SK-N-SH (cell line): ENCODE measurements around the gene DIMT1. TPM values are rescaled to one million over a fixed set of nuclear protein-coding genes. Genes with fewer than 3 reads are reported as not detected.

Source experiments
- CTCF ChIA-PET: fragments of 300-600, 350-600 bp; formaldehyde crosslinking; extraction: SDS; loops from one replicate; lab custom pipeline; 2021; lab: Yijun Ruan, JAX
- POLR2A ChIA-PET: fragments of 350-600 bp; sonication (Branson Sonifier 250); formaldehyde crosslinking; extraction: SDS; loops from one replicate; lab custom pipeline; 2020; ENCODE audit warnings: antibody characterized with exemption, inconsistent platforms; lab: Yijun Ruan, JAX
- DNase-seq: peaks from one replicate; pipeline ENCODE4 v3.0.0; 2012
- H2AFZ ChIP-seq: fragments of 200-600 bp; sonication (generic); 2 replicates; pipeline ENCODE4 v1.8.1; 2016; ENCODE audit warnings: antibody characterized with exemption, mild to moderate bottlenecking, low read depth
- H3F3A ChIP-seq: fragments of 200-600 bp; sonication (generic); replicated peaks from 2 replicates; pipeline ENCODE3; 2016; ENCODE audit warnings: antibody characterized with exemption, mild to moderate bottlenecking; ENCODE audit not compliant: insufficient read depth
- H3K27ac ChIP-seq, 2 experiments: fragments of 200-500 bp in 1 of 2; fragments of 200-600 bp in 1 of 2; sonication (Bioruptor generic) in 1 of 2; sonication (generic), shearing (Covaris generic) in 1 of 2; 2 replicates each; pipeline versions ENCODE4 v1.5.1 to v1.6.1; 2014 to 2016; ENCODE audit warnings: low read depth in 2 of 2, inconsistent platforms in 1 of 2, low read length in 1 of 2, mild to moderate bottlenecking in 1 of 2, mixed read lengths in 1 of 2
- H3K27me3 ChIP-seq: fragments of 200-600 bp; sonication (generic), shearing (Covaris generic); 2 replicates; pipeline ENCODE4 v1.6.1; 2016; ENCODE audit warnings: mixed run types; ENCODE audit not compliant: insufficient read depth
- H3K36me3 ChIP-seq, 2 experiments: fragments of 200-500 bp in 1 of 2; fragments of 200-600 bp in 1 of 2; sonication (Bioruptor generic) in 1 of 2; sonication (generic) in 1 of 2; replicated peaks in 1 of 2; 2 replicates each; pipeline versions ENCODE3 to v1.5.1; 2014 to 2016; ENCODE audit warnings: low read length in 1 of 2, mild to moderate bottlenecking in 1 of 2; ENCODE audit not compliant: insufficient read depth in 2 of 2, control insufficient read depth in 1 of 2
- H3K4me1 ChIP-seq, 2 experiments: fragments of 200-500 bp in 1 of 2; fragments of 200-600 bp in 1 of 2; sonication (Bioruptor generic) in 1 of 2; sonication (generic), shearing (Covaris generic) in 1 of 2; 2 replicates each; pipeline versions ENCODE4 v1.5.1 to v1.6.1; 2014 to 2016; ENCODE audit warnings: low read depth in 1 of 2, low read length in 1 of 2, mixed run types in 1 of 2; ENCODE audit not compliant: insufficient read depth in 2 of 2, control insufficient read depth in 1 of 2
- H3K4me2 ChIP-seq: fragments of 200-600 bp; sonication (generic), shearing (Covaris generic); 2 replicates; pipeline ENCODE4 v1.6.1; 2017; ENCODE audit warnings: mixed run types
- H3K4me3 ChIP-seq, 2 experiments: fragments of 200-500 bp in 1 of 2; fragments of 200-600 bp in 1 of 2; sonication (Bioruptor generic) in 1 of 2; sonication (generic), shearing (Covaris generic) in 1 of 2; 2 replicates each; pipeline versions ENCODE4 v1.5.1 to v1.8.1; 2014 to 2016; ENCODE audit warnings: low read depth in 2 of 2, inconsistent platforms in 1 of 2, low read length in 1 of 2, mild to moderate bottlenecking in 1 of 2, mixed read lengths in 1 of 2, moderate library complexity in 1 of 2
- H3K79me2 ChIP-seq: fragments of 200-600 bp; sonication (generic); 2 replicates; pipeline ENCODE4 v1.8.1; 2017; ENCODE audit warnings: mild to moderate bottlenecking; ENCODE audit not compliant: insufficient read depth
- H3K9ac ChIP-seq: fragments of 200-600 bp; sonication (generic); 2 replicates; pipeline ENCODE4 v1.6.1; 2017; ENCODE audit warnings: mixed run types
- H3K9me2 ChIP-seq: fragments of 200-600 bp; sonication (generic); 2 replicates; pipeline ENCODE4 v1.6.1; 2017; ENCODE audit warnings: mixed run types
- H3K9me3 ChIP-seq: fragments of 200-600 bp; sonication (generic); 2 replicates; pipeline ENCODE4 v1.6.1; 2017; ENCODE audit warnings: mixed run types, mild to moderate bottlenecking, moderate library complexity
- H4K20me1 ChIP-seq: fragments of 200-600 bp; sonication (generic); 2 replicates; pipeline ENCODE4 v1.6.1; 2017; ENCODE audit warnings: mild to moderate bottlenecking, mixed run types; ENCODE audit not compliant: insufficient read depth
- CHD2 ChIP-seq: fragments of 150-350 bp; IDR thresholded peaks from 2 replicates; pipeline ENCODE4 v1.6.1; 2018; ENCODE audit warnings: low read length; ENCODE audit not compliant: partially characterized antibody
- ELF1 ChIP-seq: IDR thresholded peaks from 2 replicates; pipeline ENCODE4 v1.4.0; 2012
- EP300 ChIP-seq, 2 experiments: IDR thresholded peaks; 2 replicates each; pipeline versions ENCODE4 v1.4.0 to v1.6.1; 2012; ENCODE audit warnings: borderline replicate concordance in 1 of 2, low read depth in 1 of 2, low read length in 1 of 2
- FOSL2 ChIP-seq: IDR thresholded peaks from 2 replicates; pipeline ENCODE4 v1.4.0; 2012; ENCODE audit warnings: low read depth, mild to moderate bottlenecking, moderate library complexity, borderline replicate concordance
- GABPA ChIP-seq: IDR thresholded peaks from 2 replicates; pipeline ENCODE4 v1.4.0; 2012; ENCODE audit warnings: low read depth, mild to moderate bottlenecking
- MXI1 ChIP-seq: IDR thresholded peaks from 2 replicates; pipeline ENCODE4 v1.6.1; 2012; ENCODE audit warnings: mild to moderate bottlenecking, low read depth, low read length, improper control_type of control experiment
- NFIC ChIP-seq: IDR thresholded peaks from 2 replicates; pipeline ENCODE4 v1.4.0; 2012; ENCODE audit warnings: borderline replicate concordance
- RAD21 ChIP-seq: IDR thresholded peaks from 2 replicates; pipeline ENCODE4 v1.6.1; 2012; ENCODE audit warnings: mild to moderate bottlenecking, low read length
- RCOR1 ChIP-seq: fragments of 150-350 bp; IDR thresholded peaks from 2 replicates; pipeline ENCODE4 v1.6.1; 2017; ENCODE audit warnings: antibody characterized with exemption, low read length
- RFX5 ChIP-seq: IDR thresholded peaks from 2 replicates; pipeline ENCODE4 v1.6.1; 2012; ENCODE audit warnings: mild to moderate bottlenecking, improper control_type of control experiment, low read length
- RXRA ChIP-seq: IDR thresholded peaks from 2 replicates; pipeline ENCODE4 v1.4.0; 2012; ENCODE audit warnings: low read depth, mild to moderate bottlenecking, borderline replicate concordance
- SMC3 ChIP-seq: IDR thresholded peaks from 2 replicates; pipeline ENCODE4 v1.6.1; 2012; ENCODE audit warnings: low read depth, low read length, improper control_type of control experiment
- TAF1 ChIP-seq: IDR thresholded peaks from 2 replicates; pipeline ENCODE4 v1.6.1; 2012; ENCODE audit warnings: low read depth, mild to moderate bottlenecking, low read length, moderate library complexity, borderline replicate concordance
- YY1 ChIP-seq: IDR thresholded peaks from 2 replicates; pipeline ENCODE4 v1.4.0; 2012; ENCODE audit warnings: low read depth, mild to moderate bottlenecking
- WGBS: methylation state at CpG from one replicate; pipeline ENCODE4 v1.1.6; 2017; ENCODE audit warnings: low lambda C conversion rate; 5-methylcytosine and 5-hydroxymethylcytosine counted together
- polyA plus RNA-seq, 3 experiments: library from polyadenylated mRNA; depleted of rRNA; stranded (reverse); fragments of >200 nt; gene quantifications; 2 replicates each; pipeline ENCODE4 v1.2.3, GENCODE V29; 2012
- TF ChIP-seq, protein P1 (sequence below): IDR thresholded peaks from 2 replicates; pipeline ENCODE4 v1.4.0; 2012; ENCODE audit warnings: low read depth
- TF ChIP-seq, protein P2 (sequence below): IDR thresholded peaks from 2 replicates; pipeline ENCODE4; 2012
- TF ChIP-seq, protein P3 (sequence below): IDR thresholded peaks from 2 replicates; pipeline ENCODE4 v1.6.1; 2012; ENCODE audit warnings: mild to moderate bottlenecking, low read depth, low read length, moderate library complexity
- TF ChIP-seq, protein P4 (sequence below): fragments of 150-350 bp; IDR thresholded peaks from 2 replicates; pipeline ENCODE4 v1.6.1; 2016; ENCODE audit warnings: mild to moderate bottlenecking, low read depth, low read length
- TF ChIP-seq, protein P5 (sequence below): IDR thresholded peaks from 2 replicates; pipeline ENCODE4 v1.4.0; 2012; ENCODE audit warnings: low read depth, borderline replicate concordance
- TF ChIP-seq, protein P6 (sequence below): fragments of 150-350 bp; IDR thresholded peaks from 2 replicates; pipeline ENCODE4 v1.6.1; 2017; ENCODE audit warnings: antibody characterized with exemption, low read length, low read depth, borderline replicate concordance

The DIMT1 gene
- polyA plus RNA-seq, 1 of the 3 experiments (the other 2 are of a cell fraction): 29.5 TPM

DNA sequence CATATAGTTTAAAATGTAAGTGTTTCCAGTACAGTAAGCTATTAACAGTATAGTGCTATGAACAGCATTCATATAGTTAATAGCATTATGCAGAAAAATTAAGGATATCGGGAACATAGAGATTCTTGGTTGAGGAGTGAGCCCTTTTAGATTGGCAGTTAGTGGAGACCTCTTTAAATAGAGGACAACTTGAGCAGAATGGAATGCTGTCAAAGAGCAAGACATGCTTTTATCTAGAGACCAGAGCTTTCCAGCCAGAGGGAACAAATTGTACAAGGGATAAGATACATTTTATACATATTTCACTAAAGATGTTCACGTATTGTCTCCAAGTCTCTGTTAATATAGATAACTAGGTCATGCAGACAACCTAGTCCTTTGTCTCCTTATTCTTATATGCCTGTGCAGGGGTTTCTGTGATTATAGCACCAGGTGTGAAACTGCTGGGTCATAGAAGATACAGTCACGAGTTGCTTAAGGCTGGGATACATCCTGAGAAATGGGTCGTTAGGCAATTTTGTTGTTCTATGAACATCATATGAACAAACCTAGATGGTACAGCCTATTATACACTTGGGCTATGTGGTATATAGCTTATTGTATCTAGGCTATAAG is 14.9 kb upstream of the DIMT1 start:
- H3F3A ChIP-seq: no peaks in the 10 kb centered on the region
- ChIA-PET CTCF (no interaction called here), POLR2A (no interaction called here)
- H3K4me1 ChIP-seq: peaks cover 0 to under 1% of the 10 kb centered on the region in 2 experiments; a peak in 1 of 4 replicates
- H3K9me2 ChIP-seq: no peaks in the 10 kb centered on the region
- H3K4me2 ChIP-seq: no peak overlapping the region
- no peak overlapping the region for H3K4me3 ChIP-seq
- H3K36me3 ChIP-seq: peaks cover 3 to 5% of the 10 kb centered on the region in 2 experiments
- H2AFZ ChIP-seq: no peak overlapping the region
- WGBS: 97% methylated on average over 4 of the region's 4 CpGs
- no peaks in the 10 kb centered on the region for H3K9me3 ChIP-seq
- H3K27ac ChIP-seq: no peak overlapping the region
- H3K79me2 ChIP-seq: peaks cover 100% of the 10 kb centered on the region
- H3K9ac ChIP-seq: no peak overlapping the region
- no peaks in the 10 kb centered on the region for H3K27me3 ChIP-seq
- DNase-seq: no peak
- no peak for TF ChIP-seq MXI1
- no peak for TF ChIP-seq RAD21
- TF ChIP-seq, protein P1, sequence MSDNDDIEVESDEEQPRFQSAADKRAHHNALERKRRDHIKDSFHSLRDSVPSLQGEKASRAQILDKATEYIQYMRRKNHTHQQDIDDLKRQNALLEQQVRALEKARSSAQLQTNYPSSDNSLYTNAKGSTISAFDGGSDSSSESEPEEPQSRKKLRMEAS: no peak
- no peak for TF ChIP-seq RFX5
- no peak for TF ChIP-seq SMC3
- TF ChIP-seq, protein P2, sequence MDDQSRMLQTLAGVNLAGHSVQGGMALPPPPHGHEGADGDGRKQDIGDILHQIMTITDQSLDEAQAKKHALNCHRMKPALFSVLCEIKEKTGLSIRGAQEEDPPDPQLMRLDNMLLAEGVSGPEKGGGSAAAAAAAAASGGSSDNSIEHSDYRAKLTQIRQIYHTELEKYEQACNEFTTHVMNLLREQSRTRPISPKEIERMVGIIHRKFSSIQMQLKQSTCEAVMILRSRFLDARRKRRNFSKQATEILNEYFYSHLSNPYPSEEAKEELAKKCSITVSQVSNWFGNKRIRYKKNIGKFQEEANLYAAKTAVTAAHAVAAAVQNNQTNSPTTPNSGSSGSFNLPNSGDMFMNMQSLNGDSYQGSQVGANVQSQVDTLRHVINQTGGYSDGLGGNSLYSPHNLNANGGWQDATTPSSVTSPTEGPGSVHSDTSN: no peak
- TF ChIP-seq, all 33 proteins: peak for 0
- 0 out of 2 replicates have a peak, but pooled peaks cover 5% of the 10 kb centered on the region for H4K20me1 ChIP-seq

DNA sequence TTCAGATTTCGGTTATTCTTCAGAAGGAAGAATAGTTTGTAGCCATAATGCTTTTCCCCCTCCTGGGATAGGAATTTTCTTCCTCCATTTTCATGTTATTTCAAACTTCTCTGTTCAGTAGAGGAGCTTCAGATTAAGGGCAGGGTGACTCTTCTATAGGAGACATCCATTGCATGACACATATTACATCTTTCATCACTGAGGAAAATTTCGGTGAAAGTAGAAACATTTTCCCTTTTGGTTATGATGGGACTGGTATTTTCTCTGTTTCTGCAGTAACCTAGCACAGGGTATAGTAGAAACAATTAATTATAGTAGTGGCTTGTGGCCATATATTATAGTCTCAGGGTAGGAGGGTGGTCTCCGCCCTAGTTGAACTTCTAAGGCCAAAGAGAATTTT is 10.0 kb upstream of the DIMT1 start:
- Histone ChIP-seq H3K4me2 (peak overlapping the region; percentile 77), H3K27ac (no peak overlapping the region), H3K9me3 (no peaks in the 10 kb centered on the region), H3K9me2 (no peaks in the 10 kb centered on the region), H3K4me1 (peaks cover 0 to 4% of the 10 kb centered on the region in 2 experiments; a peak in 2 of 4 replicates), H3K9ac (peak overlapping the region; percentile 86), H3F3A (no peaks in the 10 kb centered on the region), H3K79me2 (peaks cover 61% of the 10 kb centered on the region), H2AFZ (no peak overlapping the region), H3K27me3 (no peaks in the 10 kb centered on the region), H4K20me1 (no peaks in the 10 kb centered on the region), H3K4me3 (peak overlapping the region; percentile 76 to 93), H3K36me3 (peaks cover under 1 to 2% of the 10 kb centered on the region in 2 experiments)
- ChIA-PET CTCF (no interaction called here), POLR2A (interaction anchor here (2.6 kb wide), 1 partner anchor 10 kb away, joined by 29 read pairs; the partner anchor contains the start of gene DIMT1)
- WGBS: 50% methylated on average over 3 of the region's 3 CpGs
- no peak for DNase-seq
- TF ChIP-seq EP300 (IDR thresholded peaks at IDR 0.05; ENCODE audit: borderline replicate concordance in 1 of 2, low read depth in 1 of 2, low read length in 1 of 2): no peak
- no peak for TF ChIP-seq RXRA
- no peak for TF ChIP-seq GABPA
- no peak for TF ChIP-seq NFIC
- TF ChIP-seq, protein P3, sequence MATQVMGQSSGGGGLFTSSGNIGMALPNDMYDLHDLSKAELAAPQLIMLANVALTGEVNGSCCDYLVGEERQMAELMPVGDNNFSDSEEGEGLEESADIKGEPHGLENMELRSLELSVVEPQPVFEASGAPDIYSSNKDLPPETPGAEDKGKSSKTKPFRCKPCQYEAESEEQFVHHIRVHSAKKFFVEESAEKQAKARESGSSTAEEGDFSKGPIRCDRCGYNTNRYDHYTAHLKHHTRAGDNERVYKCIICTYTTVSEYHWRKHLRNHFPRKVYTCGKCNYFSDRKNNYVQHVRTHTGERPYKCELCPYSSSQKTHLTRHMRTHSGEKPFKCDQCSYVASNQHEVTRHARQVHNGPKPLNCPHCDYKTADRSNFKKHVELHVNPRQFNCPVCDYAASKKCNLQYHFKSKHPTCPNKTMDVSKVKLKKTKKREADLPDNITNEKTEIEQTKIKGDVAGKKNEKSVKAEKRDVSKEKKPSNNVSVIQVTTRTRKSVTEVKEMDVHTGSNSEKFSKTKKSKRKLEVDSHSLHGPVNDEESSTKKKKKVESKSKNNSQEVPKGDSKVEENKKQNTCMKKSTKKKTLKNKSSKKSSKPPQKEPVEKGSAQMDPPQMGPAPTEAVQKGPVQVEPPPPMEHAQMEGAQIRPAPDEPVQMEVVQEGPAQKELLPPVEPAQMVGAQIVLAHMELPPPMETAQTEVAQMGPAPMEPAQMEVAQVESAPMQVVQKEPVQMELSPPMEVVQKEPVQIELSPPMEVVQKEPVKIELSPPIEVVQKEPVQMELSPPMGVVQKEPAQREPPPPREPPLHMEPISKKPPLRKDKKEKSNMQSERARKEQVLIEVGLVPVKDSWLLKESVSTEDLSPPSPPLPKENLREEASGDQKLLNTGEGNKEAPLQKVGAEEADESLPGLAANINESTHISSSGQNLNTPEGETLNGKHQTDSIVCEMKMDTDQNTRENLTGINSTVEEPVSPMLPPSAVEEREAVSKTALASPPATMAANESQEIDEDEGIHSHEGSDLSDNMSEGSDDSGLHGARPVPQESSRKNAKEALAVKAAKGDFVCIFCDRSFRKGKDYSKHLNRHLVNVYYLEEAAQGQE: no peak
- TF ChIP-seq YY1: no peak
- TF ChIP-seq ELF1: no peak
- no peak for TF ChIP-seq CHD2
- TF ChIP-seq FOSL2: no peak
- TF ChIP-seq, protein P4, sequence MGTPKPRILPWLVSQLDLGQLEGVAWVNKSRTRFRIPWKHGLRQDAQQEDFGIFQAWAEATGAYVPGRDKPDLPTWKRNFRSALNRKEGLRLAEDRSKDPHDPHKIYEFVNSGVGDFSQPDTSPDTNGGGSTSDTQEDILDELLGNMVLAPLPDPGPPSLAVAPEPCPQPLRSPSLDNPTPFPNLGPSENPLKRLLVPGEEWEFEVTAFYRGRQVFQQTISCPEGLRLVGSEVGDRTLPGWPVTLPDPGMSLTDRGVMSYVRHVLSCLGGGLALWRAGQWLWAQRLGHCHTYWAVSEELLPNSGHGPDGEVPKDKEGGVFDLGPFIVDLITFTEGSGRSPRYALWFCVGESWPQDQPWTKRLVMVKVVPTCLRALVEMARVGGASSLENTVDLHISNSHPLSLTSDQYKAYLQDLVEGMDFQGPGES: no peak
- no peak for TF ChIP-seq RFX5
- TF ChIP-seq TAF1: no peak
- TF ChIP-seq, protein P5, sequence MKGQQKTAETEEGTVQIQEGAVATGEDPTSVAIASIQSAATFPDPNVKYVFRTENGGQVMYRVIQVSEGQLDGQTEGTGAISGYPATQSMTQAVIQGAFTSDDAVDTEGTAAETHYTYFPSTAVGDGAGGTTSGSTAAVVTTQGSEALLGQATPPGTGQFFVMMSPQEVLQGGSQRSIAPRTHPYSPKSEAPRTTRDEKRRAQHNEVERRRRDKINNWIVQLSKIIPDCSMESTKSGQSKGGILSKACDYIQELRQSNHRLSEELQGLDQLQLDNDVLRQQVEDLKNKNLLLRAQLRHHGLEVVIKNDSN: no peak
- TF ChIP-seq RAD21: no peak
- TF ChIP-seq, protein P6, sequence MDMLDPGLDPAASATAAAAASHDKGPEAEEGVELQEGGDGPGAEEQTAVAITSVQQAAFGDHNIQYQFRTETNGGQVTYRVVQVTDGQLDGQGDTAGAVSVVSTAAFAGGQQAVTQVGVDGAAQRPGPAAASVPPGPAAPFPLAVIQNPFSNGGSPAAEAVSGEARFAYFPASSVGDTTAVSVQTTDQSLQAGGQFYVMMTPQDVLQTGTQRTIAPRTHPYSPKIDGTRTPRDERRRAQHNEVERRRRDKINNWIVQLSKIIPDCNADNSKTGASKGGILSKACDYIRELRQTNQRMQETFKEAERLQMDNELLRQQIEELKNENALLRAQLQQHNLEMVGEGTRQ: no peak
- no peak for TF ChIP-seq RCOR1
